Measurements from ENCODE around the gene MRTFA. TPM values are rescaled to one million over a fixed set of nuclear protein-coding genes. Genes with fewer than 3 reads are reported as not detected.

The MRTFA gene
- total RNA-seq, 1 donor = 44.9 TPM

- DNase-seq (ENCODE audit: low read depth) = no peak
- no peak overlapping the region for H3K4me3 ChIP-seq (ENCODE audit: low read depth, low read length)
- no peak for TF ChIP-seq CTCF (IDR thresholded peaks at IDR 0.05; ENCODE audit: insufficient read depth, low read depth, low read length)
Measured at GRCh38 chr22:40597526-40598430, 38.7 kb downstream of the MRTFA start.

GRCh38 chr22:40595497-40596234 is 40.9 kb downstream of the MRTFA start:
- no peak overlapping the region for H3K4me3 ChIP-seq (ENCODE audit: low read depth, low read length)
- TF ChIP-seq CTCF (IDR thresholded peaks at IDR 0.05; ENCODE audit: insufficient read depth, low read depth, low read length) = no peak
- DNase-seq (ENCODE audit: low read depth) = peak; percentile 26

- no peak overlapping the region for H3K4me3 ChIP-seq (ENCODE audit: low read depth, low read length)
- no peak for TF ChIP-seq CTCF (IDR thresholded peaks at IDR 0.05; ENCODE audit: insufficient read depth, low read depth, low read length)
- no peak for DNase-seq (ENCODE audit: low read depth)
Measured at GRCh38 chr22:40594924-40595323, 41.6 kb downstream of the MRTFA start.

GRCh38 chr22:40594346-40594745 is 42.2 kb downstream of the MRTFA start:
- TF ChIP-seq CTCF (IDR thresholded peaks at IDR 0.05; ENCODE audit: insufficient read depth, low read depth, low read length) = no peak
- no peak overlapping the region for H3K4me3 ChIP-seq (ENCODE audit: low read depth, low read length)
- no peak for DNase-seq (ENCODE audit: low read depth)

GRCh38 chr22:40593460-40594273 is 42.9 kb downstream of the MRTFA start:
- TF ChIP-seq CTCF (IDR thresholded peaks at IDR 0.05; ENCODE audit: insufficient read depth, low read depth, low read length) = no peak
- DNase-seq (ENCODE audit: low read depth) = no peak
- no peak overlapping the region for H3K4me3 ChIP-seq (ENCODE audit: low read depth, low read length)

GRCh38 chr22:40592352-40593113 is 44.0 kb downstream of the MRTFA start:
- no peak for DNase-seq (ENCODE audit: low read depth)

More at GRCh38 chr22:40592352-40593113, 44.0 kb downstream of the MRTFA start:
- no peak overlapping the region for H3K4me3 ChIP-seq (ENCODE audit: low read depth, low read length)
- no peak for TF ChIP-seq CTCF (IDR thresholded peaks at IDR 0.05; ENCODE audit: insufficient read depth, low read depth, low read length)

Data from fibroblast of villous mesenchyme (primary cell).